Measurements from ENCODE around the gene TDRD7.

The TDRD7 gene

GRCh38 chr9:97397220-97397619 lies 14.7 kb upstream of the TDRD7 start:
- TF ChIP-seq, protein P1, sequence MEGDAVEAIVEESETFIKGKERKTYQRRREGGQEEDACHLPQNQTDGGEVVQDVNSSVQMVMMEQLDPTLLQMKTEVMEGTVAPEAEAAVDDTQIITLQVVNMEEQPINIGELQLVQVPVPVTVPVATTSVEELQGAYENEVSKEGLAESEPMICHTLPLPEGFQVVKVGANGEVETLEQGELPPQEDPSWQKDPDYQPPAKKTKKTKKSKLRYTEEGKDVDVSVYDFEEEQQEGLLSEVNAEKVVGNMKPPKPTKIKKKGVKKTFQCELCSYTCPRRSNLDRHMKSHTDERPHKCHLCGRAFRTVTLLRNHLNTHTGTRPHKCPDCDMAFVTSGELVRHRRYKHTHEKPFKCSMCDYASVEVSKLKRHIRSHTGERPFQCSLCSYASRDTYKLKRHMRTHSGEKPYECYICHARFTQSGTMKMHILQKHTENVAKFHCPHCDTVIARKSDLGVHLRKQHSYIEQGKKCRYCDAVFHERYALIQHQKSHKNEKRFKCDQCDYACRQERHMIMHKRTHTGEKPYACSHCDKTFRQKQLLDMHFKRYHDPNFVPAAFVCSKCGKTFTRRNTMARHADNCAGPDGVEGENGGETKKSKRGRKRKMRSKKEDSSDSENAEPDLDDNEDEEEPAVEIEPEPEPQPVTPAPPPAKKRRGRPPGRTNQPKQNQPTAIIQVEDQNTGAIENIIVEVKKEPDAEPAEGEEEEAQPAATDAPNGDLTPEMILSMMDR (IDR thresholded peaks at IDR 0.05), result no peak
- TF ChIP-seq ZFX (IDR thresholded peaks at IDR 0.05; ENCODE audit: borderline replicate concordance), result no peak
- H3K27ac ChIP-seq, result no peak overlapping the region

DNA sequence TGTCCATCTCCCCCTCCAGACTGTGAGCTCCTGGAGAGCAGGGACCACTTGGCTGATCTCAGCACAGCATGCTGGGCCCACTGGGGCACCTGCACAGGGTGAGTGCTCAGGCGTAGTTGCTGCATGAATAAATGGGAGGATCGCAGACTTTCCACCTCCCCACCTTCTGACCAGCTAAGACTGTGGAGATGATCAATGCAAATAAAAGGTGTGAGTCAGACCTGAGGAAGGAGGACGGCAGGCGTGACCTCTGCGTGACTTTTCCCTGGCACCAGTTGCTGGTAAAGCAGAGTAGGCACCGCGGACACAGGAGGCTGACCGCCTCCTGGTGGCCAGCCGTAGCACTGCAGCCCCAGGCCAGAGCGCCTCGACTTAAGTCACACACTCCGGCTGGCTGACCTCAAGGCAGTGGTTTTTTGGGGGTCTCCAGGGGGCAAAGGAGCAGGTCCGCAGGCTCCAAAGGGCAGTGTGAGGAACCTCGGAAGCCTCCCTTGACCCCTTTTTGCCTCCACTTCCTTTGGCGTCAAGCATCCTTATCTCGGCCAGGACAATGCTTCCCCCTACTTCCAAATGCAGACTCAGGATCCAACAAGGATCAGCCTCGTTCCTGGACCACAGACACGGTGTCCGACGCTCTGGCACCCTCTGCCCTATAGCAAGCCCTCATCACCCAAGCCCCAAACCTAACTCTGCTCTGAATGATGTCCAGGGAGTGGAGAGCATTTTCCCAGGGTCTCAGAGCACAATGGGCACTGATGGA lies 12.7 kb upstream of the TDRD7 start:
- TF ChIP-seq, protein P1 (IDR thresholded peaks at IDR 0.05), result peak; percentile 98
- no peak for TF ChIP-seq ZFX (IDR thresholded peaks at IDR 0.05; ENCODE audit: borderline replicate concordance)
- H3K27ac ChIP-seq, result no peak overlapping the region

DNA sequence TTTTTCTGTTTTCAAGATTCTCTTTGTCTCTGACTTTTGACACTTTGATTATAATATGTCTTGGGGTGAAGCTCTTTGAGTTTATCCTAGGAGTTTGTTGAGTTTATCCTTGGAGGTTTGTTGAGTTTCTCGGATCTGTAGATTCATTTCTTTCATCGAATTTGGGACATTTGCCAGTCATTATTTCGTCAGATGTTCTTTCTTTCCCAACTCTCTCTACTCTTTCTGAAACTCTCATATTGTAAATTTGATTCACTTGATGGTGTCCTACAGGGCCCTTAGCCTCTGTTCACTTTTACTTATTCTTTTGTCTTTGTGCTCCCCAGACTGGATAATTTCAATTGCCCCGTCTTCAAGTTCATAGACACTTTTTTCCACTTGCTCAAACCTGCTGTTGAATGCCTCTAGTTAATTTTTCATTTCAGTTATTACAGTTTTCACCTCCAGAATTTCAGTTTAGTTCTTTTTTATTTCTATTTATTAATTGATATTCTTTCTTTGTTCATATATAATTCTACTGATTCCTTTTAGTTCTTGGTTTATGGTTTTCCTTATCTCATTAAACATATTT lies 8.1 kb upstream of the TDRD7 start:
- TF ChIP-seq, protein P1 (IDR thresholded peaks at IDR 0.05), result no peak
- TF ChIP-seq ZFX (IDR thresholded peaks at IDR 0.05; ENCODE audit: borderline replicate concordance), result no peak
- peak overlapping the region; percentile 91; the same call in 1 of the 2 replicates for H3K27ac ChIP-seq

- TF ChIP-seq, protein P1 (IDR thresholded peaks at IDR 0.05), result no peak
- no peak for TF ChIP-seq ZFX (IDR thresholded peaks at IDR 0.05; ENCODE audit: borderline replicate concordance)
- H3K27ac ChIP-seq, result peak overlapping the region; percentile 91
Observed at GRCh38 chr9:97405551-97405950, 6.3 kb upstream of the TDRD7 start.

DNA sequence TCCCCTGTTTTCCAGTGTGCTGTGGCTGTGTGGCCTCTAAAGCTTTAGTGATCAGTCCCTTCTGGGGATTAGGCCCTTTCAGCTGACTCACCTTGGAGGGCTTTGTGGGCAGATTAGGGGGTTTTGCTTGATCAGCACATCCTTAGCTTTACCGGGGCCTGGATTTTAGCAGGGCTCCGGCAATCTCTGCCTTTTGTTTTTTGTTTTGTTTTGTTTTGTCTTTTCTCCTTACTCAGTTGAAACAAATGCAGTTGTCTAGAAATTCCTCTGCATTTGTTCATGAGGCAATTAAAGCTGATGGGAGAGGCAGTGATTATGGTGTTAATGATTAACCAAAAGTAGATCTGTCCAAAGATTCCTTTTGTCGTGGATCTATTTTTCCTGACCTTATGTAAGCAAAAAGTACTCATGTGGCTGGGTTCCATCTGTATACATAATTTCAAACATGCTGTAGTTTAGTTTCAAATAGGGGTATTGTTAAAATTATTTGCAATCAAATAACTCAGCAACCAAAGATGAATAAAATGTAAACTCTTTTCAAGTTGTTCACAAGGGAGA lies 5.2 kb upstream of the TDRD7 start:
- TF ChIP-seq ZFX (IDR thresholded peaks at IDR 0.05; ENCODE audit: borderline replicate concordance), result no peak
- TF ChIP-seq, protein P1 (IDR thresholded peaks at IDR 0.05), result no peak
- peak overlapping the region; percentile 91 for H3K27ac ChIP-seq

GRCh38 chr9:97408562-97408961 lies 3.3 kb upstream of the TDRD7 start:
- no peak for TF ChIP-seq ZFX (IDR thresholded peaks at IDR 0.05; ENCODE audit: borderline replicate concordance)
- TF ChIP-seq, protein P1 (IDR thresholded peaks at IDR 0.05), result no peak
- H3K27ac ChIP-seq, result no peak overlapping the region

DNA sequence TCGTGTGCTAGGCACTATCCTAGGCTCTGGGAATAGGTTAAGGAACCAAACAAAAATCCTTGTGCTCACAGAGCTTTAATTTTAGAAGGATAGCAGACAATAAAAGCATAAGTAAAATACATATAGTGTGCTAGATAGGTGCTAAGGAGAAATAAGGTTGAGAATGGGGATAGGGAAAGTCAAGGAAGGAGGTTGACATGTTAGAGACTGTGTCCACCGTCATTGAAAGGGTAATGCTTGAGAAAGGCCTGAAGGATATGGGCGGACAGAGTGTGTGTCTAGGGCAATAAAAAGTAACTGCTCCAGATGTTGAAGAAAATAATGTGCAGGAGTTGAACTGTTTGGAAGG lies 482 bp upstream of the TDRD7 start:
- peak overlapping the region; percentile 68 for H3K27ac ChIP-seq
- TF ChIP-seq ZFX (IDR thresholded peaks at IDR 0.05; ENCODE audit: borderline replicate concordance), result no peak
- TF ChIP-seq, protein P1 (IDR thresholded peaks at IDR 0.05), result no peak

Data from 22Rv1 (cell line).